Measurements from ENCODE around the gene CA7.
"Not testable (repeated sequence)": the region's sequence is repeated elsewhere in the genome, so short reads cannot be mapped to it uniquely, and the experiment has no call there.

CA7 gene

DNA sequence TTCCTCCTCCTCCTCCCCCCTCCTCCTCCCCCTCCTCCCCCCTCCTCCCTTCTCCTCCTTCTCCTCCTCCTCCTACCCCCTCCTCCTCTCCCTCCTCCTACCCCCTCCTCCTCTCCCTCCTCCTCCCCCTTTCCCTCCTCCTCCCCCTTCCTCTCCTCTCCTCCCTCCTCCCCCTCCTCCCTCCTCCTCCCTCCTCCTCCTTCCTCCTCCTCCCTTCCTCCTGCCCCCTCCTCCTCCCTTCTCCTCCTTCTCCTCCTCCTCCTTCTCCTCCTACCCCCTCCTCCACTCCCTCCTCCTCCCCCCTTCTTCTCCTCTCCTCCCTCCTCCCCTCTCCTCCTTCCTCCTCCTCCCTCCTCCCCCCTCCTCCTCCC is 29.5 kb downstream of the CA7 start:
- DNase-seq (ENCODE audit: low spot score): no peak

GRCh38 chr16:66874079-66874775 is 30.0 kb downstream of the CA7 start:
- no peak for DNase-seq (ENCODE audit: low spot score)

GRCh38 chr16:66878067-66878466 is 33.9 kb downstream of the CA7 start:
- no peak for DNase-seq (ENCODE audit: low spot score)

GRCh38 chr16:66880288-66881013 is 36.2 kb downstream of the CA7 start, which contains the start of gene PDP2:
PDP2 (plus strand) TSS chr16:66880515; CDS start chr16:66884285, 3,770 bp downstream.
- peak; percentile 91 for DNase-seq (ENCODE audit: low spot score)

DNA sequence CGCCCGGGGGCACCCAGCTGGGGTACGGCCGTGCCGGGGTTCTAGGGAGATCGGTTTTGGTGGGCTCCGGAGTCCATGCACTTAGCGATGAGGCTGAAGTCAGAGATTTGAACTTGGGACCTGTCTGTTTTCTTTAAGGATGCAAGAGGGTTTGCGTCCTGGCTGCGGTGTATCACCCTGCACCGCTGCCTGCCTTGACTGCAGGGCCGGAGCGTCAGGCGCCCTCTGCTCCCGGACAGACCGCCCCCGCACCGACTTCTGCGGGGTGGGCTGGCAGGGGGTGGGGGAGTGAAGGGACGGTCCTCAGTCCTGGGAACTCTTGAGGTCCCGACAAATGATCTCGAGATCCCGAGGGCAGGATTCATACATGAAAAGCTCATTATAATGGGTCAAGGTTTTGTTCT is 36.8 kb downstream of the CA7 start:
- DNase-seq (ENCODE audit: low spot score): no peak

DNA sequence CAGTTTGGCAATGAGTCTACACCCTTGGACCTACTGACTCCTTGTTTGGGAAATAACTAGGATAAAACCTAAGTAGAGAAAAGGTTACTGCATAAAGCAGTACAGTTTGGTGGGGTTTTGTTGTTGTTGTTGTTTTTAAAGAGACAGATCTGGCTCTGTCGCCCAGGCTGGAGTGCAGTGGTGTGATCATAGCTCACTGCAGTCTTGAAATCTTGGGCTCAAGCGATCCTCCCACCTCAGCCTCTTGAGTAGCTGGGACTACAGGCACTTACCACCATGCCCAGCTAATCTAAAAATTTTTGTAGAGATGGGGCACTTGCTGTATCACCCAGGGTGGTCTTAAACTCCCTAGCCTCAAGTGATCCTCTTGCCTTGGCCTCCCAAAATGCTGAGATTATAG is 37.3 kb downstream of the CA7 start:
- DNase-seq (ENCODE audit: low spot score): no peak

- DNase-seq (ENCODE audit: low spot score): no peak
Measured at GRCh38 chr16:66881964-66882508, 37.8 kb downstream of the CA7 start.

- no peak for DNase-seq (ENCODE audit: low spot score)
Measured at GRCh38 chr16:66882702-66883101, 38.5 kb downstream of the CA7 start.

DNA sequence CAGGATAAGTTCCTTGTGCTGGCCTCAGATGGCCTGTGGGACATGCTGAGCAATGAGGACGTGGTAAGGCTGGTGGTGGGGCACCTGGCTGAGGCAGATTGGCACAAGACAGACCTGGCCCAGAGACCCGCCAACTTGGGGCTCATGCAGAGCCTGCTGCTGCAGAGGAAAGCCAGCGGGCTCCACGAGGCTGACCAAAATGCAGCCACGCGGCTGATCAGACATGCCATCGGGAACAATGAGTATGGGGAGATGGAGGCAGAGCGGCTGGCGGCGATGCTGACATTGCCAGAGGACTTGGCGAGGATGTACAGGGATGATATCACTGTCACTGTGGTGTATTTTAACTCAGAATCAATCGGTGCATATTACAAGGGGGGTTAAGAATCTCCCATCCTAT is 41.3 kb downstream of the CA7 start:
- no peak for DNase-seq (ENCODE audit: low spot score)

DNA sequence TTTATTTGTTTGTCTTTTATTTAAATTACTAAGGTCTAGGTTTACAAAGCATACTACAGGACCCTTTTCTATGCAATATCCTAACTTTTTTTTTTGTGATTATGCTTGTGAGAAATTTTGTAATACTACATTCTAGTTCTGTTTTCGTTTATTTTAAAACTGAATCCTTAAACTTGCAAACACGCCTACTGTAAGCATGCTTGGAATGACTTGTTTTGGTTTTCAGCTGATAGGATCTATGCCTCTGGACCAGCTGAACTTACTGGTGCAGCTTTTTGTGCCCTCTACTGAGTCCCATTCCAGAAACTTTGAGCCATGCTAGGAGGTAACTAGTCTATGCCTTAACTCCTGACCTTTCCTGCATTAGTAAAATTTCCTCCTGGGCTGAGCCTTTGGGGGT is 42.1 kb downstream of the CA7 start:
- no peak for DNase-seq (ENCODE audit: low spot score)

GRCh38 chr16:66886914-66887313 is 42.7 kb downstream of the CA7 start:
- DNase-seq (ENCODE audit: low spot score): no peak

DNA sequence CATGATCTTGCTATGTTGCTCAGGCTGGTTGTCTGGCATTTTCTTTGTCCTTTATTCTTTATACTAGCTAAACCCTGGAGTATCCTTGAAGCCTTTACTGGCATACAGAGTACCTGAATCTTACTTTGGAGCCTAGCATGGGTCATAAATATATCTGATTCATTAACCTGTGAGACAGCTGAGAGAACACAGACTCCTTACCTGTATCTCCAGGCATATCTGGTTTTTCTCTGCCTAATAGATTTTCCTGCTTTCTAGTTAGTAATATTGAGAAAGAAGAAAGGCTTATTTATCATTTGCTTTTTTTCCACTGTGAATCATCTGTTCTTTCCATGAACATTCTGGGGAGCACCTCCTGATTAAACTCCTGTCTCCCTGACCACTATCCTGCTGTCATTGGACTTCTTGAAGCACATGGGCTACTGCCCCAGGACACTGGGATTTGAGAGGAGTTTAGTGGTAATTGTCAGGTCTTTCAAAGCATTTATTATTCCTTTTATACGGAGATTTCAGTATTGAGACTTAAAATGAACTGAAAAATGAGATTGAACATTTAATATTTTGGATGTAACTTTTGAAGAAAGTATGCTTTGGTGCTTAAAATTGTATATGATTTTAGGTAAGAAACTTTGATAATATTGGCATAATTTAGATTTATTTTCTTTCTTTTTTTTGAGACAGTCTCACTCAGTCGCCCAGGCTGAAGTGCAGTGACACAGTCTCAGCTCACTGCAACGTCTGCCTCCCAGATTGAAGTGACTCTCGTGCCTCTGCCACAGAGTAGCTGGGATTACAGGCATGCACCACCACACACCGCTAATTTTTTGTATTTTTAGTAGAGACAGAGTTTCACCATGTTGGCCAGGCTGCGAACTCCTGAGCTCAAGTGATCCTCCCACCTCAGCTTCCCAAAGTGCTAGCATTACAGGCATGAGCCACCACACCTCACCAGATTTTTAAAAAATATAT is 44.7 kb downstream of the CA7 start:
- DNase-seq (ENCODE audit: low spot score): no peak

- no peak for DNase-seq (ENCODE audit: low spot score)
Measured at GRCh38 chr16:66889622-66890021, 45.4 kb downstream of the CA7 start.

- no peak for DNase-seq (ENCODE audit: low spot score)
Measured at GRCh38 chr16:66890799-66891198, 46.6 kb downstream of the CA7 start.

DNA sequence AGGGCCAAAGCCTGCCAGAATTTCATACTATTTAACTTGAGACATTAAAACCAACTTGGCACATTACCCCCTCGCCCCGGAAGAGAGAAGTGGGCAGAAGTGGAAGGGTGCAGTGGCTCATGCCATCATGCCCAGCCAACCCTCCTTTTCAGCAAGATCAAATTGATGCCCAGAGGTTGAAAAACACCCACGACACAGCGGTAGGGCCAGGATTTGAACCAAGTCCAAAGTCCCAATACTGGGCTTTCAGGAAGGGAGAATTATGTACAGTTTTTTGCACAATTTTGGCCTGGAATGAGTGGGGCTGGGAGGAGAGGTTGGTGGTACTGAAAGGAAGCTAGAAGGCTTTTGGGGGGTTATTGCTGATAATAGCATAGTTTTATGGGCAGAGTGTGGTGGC is 47.1 kb downstream of the CA7 start:
- DNase-seq (ENCODE audit: low spot score): no peak

DNA sequence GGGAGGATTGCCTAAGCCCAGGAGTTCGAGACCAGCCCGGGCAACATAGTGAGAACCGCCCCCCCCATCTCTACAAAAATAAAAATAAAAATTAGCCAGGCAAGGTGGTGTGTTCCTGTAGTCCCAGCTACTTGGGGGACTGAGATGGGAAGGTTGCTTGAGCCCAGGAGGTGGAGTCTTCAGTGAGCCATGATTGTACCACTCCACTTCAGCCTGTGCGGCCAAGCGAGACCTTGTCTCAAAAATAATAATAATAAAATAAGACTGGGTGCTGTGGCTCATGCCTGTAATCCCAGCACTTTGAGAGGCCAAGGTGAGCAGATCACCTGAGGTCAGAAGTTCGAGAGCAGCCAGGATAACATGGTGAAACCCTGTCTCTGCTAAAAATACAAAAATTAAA is 47.6 kb downstream of the CA7 start:
- DNase-seq (ENCODE audit: low spot score): no peak

DNA sequence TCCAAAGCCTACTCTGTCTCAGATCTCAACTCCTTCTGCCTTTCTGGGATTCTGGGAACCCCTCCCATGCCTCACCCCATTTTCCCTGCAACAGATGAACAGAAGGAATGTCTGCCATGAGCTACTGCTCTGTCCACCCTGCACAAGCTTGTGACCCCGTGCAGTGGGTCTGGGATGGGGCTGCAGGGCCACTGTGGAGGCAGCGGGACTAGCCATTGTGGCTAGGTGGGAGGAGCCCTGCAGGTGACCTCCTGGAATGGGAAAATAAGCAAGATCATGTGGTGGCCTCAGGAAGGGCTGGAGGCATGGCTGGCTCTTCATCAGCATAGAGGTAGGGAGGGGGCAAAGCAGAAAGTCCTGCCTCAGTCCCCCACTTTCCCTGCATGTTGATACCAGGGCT is 49.8 kb downstream of the CA7 start:
- no peak for DNase-seq (ENCODE audit: low spot score)

- DNase-seq (ENCODE audit: low spot score): peak; percentile 50
Measured at GRCh38 chr16:66894948-66895688, 50.9 kb downstream of the CA7 start.

GRCh38 chr16:66895689-66895979 is 51.4 kb downstream of the CA7 start:
- no peak for DNase-seq (ENCODE audit: low spot score)

DNA sequence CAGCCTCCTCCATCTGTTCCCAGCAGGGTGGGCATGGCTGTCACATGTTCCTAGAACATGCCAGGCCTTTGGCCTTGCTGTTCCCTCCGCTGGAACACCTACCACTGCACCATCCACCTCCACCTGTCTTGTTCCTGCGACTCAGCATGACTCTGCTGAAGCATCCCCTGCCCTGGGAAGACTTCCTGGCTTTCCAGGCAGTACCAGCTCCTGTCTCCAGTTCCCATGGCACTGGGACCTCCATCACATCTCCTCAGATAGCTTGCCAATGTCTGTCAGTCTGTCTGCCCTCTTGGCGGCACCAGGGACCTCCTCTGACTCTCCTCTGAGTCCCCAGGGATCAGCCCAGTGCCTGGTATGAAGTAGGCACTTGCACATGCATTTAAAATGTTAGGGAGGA is 51.8 kb downstream of the CA7 start:
- no peak for DNase-seq (ENCODE audit: low spot score)

DNA sequence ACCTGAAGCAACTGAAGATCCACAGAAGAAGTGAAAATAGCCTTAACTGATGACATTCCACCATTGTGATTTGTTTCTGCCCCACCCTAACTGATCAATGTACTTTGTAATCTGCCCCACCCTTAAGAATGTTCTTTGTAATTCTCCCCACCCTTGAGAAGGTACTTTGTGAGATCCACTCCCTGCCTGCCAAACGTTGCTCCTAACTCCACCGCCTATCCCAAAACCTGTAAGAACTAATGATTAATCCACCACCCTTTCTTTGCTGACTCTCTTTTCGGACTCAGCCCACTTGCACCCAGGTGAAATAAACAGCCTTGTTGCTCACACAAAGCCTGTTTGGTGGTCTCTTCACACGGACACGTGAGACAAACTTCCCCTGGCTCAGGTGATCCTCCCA is 52.5 kb downstream of the CA7 start:
- DNase-seq (ENCODE audit: low spot score): not testable (repeated sequence)

DNA sequence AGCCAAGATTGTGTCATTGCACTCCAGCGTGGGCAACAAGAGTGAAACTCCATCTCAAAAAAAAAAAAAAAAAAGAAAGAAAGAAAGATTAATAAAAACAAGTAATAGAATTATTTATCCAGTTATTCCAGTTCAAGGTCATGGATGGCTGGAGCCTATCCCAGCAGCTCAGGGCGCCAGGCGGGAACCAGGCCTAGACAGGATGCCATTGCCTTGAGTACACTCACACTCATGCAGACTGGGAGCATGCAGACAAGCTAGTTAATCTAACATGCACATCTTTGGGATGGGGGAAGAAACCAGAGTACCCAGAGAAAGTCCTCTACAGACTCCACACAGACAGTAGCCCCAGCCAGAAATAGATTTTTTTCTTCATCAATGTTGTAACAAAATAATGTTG is 54.0 kb downstream of the CA7 start:
- DNase-seq (ENCODE audit: low spot score): no peak
